HCT116 (cell line): ENCODE data around the gene RNF25. TPM values are rescaled to one million over a fixed set of nuclear protein-coding genes. Genes with fewer than 3 reads are reported as not detected.

Source experiments
- ATAC-seq: fragments of 200-7000 bp; cut with Tn5 transposase; 2 replicates; pipeline ENCODE4 v1.9.1; 2020; ENCODE audit warnings: mild to moderate bottlenecking, moderate library complexity
- BruUV-seq: library from RNA; stranded (reverse); fragments of 400-500 nt; replicated peaks from 2 replicates; lab custom pipeline; 2021; lab: Mats Ljungman, UMichigan
- CTCF ChIA-PET: fragments of 300-600 bp; sonication (Branson Sonifier 250); formaldehyde crosslinking; loops from one replicate; lab custom pipeline; 2021; ENCODE audit warnings: antibody characterized with exemption; lab: Charles Lee
- POLR2A ChIA-PET: fragments of 300-600, 350-600 bp; sonication (Branson Sonifier 250); formaldehyde crosslinking; loops from one replicate; lab custom pipeline; 2021; ENCODE audit warnings: antibody characterized with exemption; lab: Charles Lee
- RAD21 ChIA-PET, 2 experiments: fragments of 300-600 bp; sonication (Branson Sonifier 250); formaldehyde crosslinking; loops; one replicate each; lab custom pipeline; 2023; ENCODE audit warnings: low total read pairs in 2 of 2; ENCODE audit not compliant: uncharacterized antibody in 2 of 2, unreplicated experiment in 2 of 2, low non-redundant PET in 1 of 2; lab: Charles Lee
- DNase-seq: peaks from one replicate; pipeline ENCODE4 v3.0.0-alpha.2; 2010; ENCODE audit warnings: low read depth, low spot score
- H2AFZ ChIP-seq: fragments of 200-600 bp; shearing (Covaris generic), sonication (generic); 2 replicates; pipeline ENCODE4 v1.6.1; 2017; ENCODE audit warnings: low read depth, mixed run types, mixed read lengths, antibody characterized with exemption, low read length; ENCODE audit not compliant: poor library complexity, severe bottlenecking
- H3K27ac ChIP-seq: 2 replicates; pipeline ENCODE4 v1.5.1; 2012; ENCODE audit warnings: low read depth, low read length
- H3K27me3 ChIP-seq: fragments of 200-600 bp; sonication (generic); 2 replicates; pipeline ENCODE4 v1.6.1; 2016; ENCODE audit warnings: mixed run types, low read length, mixed read lengths; ENCODE audit not compliant: insufficient read depth
- H3K36me3 ChIP-seq, 2 experiments: fragments of 200-500 bp in 1 of 2; fragments of 200-600 bp in 1 of 2; sonication (Bioruptor generic) in 1 of 2; sonication (generic) in 1 of 2; 2 replicates each; pipeline versions ENCODE4 v1.5.1 to v1.6.1; 2014 to 2016; ENCODE audit warnings: low read length in 2 of 2, inconsistent platforms in 1 of 2, mixed read lengths in 1 of 2, mixed run types in 1 of 2; ENCODE audit not compliant: insufficient read depth in 2 of 2, control insufficient read depth in 1 of 2
- H3K4me1 ChIP-seq, 2 experiments: fragments of 200-600 bp in 1 of 2; sonication (generic) in 1 of 2; 2 replicates each; pipeline versions ENCODE4 v1.5.1 to v1.6.1; 2012 to 2017; ENCODE audit warnings: low read length in 2 of 2, inconsistent platforms in 1 of 2, mild to moderate bottlenecking in 1 of 2, mixed read lengths in 1 of 2, mixed run types in 1 of 2, moderate library complexity in 1 of 2; ENCODE audit not compliant: insufficient read depth in 2 of 2, control insufficient read depth in 1 of 2
- H3K4me2 ChIP-seq: fragments of 200-600 bp; sonication (generic); 2 replicates; pipeline ENCODE4 v1.6.1; 2017; ENCODE audit warnings: mixed run types, low read length, mixed read lengths
- H3K4me3 ChIP-seq, 2 experiments: fragments of 200-600 bp in 1 of 2; sonication (generic) in 1 of 2; replicated peaks in 1 of 2; 2 replicates each; pipeline ENCODE4 v1.5.1; 2011 to 2016; ENCODE audit warnings: low read length in 2 of 2, control low read depth in 1 of 2, low read depth in 1 of 2, mild to moderate bottlenecking in 1 of 2, mixed read lengths in 1 of 2, mixed run types in 1 of 2
- H3K79me2 ChIP-seq: fragments of 200-600 bp; sonication (generic); 2 replicates; pipeline ENCODE4 v1.6.1; 2017; ENCODE audit warnings: mild to moderate bottlenecking, mixed run types, low read length, moderate library complexity, mixed read lengths; ENCODE audit not compliant: insufficient read depth
- H3K9ac ChIP-seq: fragments of 200-600 bp; sonication (generic); 2 replicates; pipeline ENCODE4 v1.6.1; 2016; ENCODE audit warnings: low read length, mixed read lengths
- H3K9me2 ChIP-seq: fragments of 200-600 bp; sonication (generic), shearing (Covaris generic); 2 replicates; pipeline ENCODE4 v1.6.1; 2017; ENCODE audit warnings: mixed run types, mild to moderate bottlenecking, moderate library complexity; ENCODE audit not compliant: insufficient read depth
- H3K9me3 ChIP-seq, 2 experiments: fragments of 200-500 bp in 1 of 2; fragments of 200-600 bp in 1 of 2; sonication (Bioruptor generic) in 1 of 2; sonication (generic) in 1 of 2; 2 replicates each; pipeline ENCODE4 v1.6.1; 2014 to 2017; ENCODE audit warnings: low read length in 2 of 2, mixed read lengths in 2 of 2, inconsistent platforms in 1 of 2, low read depth in 1 of 2, mild to moderate bottlenecking in 1 of 2, mixed run types in 1 of 2, moderate library complexity in 1 of 2; ENCODE audit not compliant: control insufficient read depth in 1 of 2, insufficient read depth in 1 of 2
- H4K20me1 ChIP-seq: fragments of 200-600 bp; sonication (generic), shearing (Covaris generic); 2 replicates; pipeline ENCODE4 v1.6.1; 2017; ENCODE audit warnings: mixed run types, mild to moderate bottlenecking, moderate library complexity; ENCODE audit not compliant: insufficient read depth
- ATF3 ChIP-seq: IDR thresholded peaks from 2 replicates; pipeline ENCODE4 v1.6.1; 2012
- CBX3 ChIP-seq: IDR thresholded peaks from 2 replicates; pipeline ENCODE4 v1.6.1; 2012; ENCODE audit warnings: low read depth
- CTCF ChIP-seq, 3 experiments: fragments of 200-600 bp in 1 of 3; sonication (generic) in 1 of 3; IDR thresholded peaks in 2 of 3; conservative IDR thresholded peaks in 1 of 3; 2 replicates each; pipeline ENCODE4 v1.5.1; 2012 to 2017; ENCODE audit warnings: low read depth in 2 of 3, low read length in 2 of 3, antibody characterized with exemption in 1 of 3, borderline replicate concordance in 1 of 3, control low read depth in 1 of 3, mild to moderate bottlenecking in 1 of 3, mixed read lengths in 1 of 3, mixed run types in 1 of 3, moderate library complexity in 1 of 3; ENCODE audit not compliant: insufficient read depth in 1 of 3
- EGR1 ChIP-seq: IDR thresholded peaks from 2 replicates; pipeline ENCODE4 v1.6.1; 2012; ENCODE audit warnings: low read depth
- EZH2 ChIP-seq: fragments of 200-600 bp; sonication (generic); IDR thresholded peaks from 2 replicates; pipeline ENCODE4 v1.6.1; 2017; ENCODE audit warnings: antibody characterized with exemption, mixed run types
- EZH2phosphoT487 ChIP-seq: fragments of 200-600 bp; IDR thresholded peaks from 2 replicates; pipeline ENCODE4 v1.6.1; 2018; ENCODE audit warnings: antibody characterized with exemption, borderline replicate concordance
- FOSL1 ChIP-seq: IDR thresholded peaks from 2 replicates; pipeline ENCODE4 v1.6.1; 2012; ENCODE audit warnings: low read depth
- JUND ChIP-seq: IDR thresholded peaks from 2 replicates; pipeline ENCODE4 v1.6.1; 2012
- POLR2A ChIP-seq: IDR thresholded peaks from 2 replicates; pipeline ENCODE4 v1.7.0; 2011; ENCODE audit warnings: borderline replicate concordance; ENCODE audit not compliant: insufficient read depth, insufficient read length; ENCODE audit errors: extremely low read depth
- POLR2AphosphoS5 ChIP-seq: IDR thresholded peaks from 2 replicates; pipeline ENCODE4 v1.6.1; 2011; ENCODE audit warnings: mild to moderate bottlenecking, low read depth, low read length, moderate library complexity
- RAD21 ChIP-seq: IDR thresholded peaks from 2 replicates; pipeline ENCODE4 v1.6.1; 2012; ENCODE audit warnings: low read depth, mild to moderate bottlenecking
- REST ChIP-seq: IDR thresholded peaks from 2 replicates; pipeline ENCODE4 v1.6.1; 2012; ENCODE audit warnings: low read depth
- SP1 ChIP-seq: IDR thresholded peaks from 2 replicates; pipeline ENCODE4 v1.6.1; 2012; ENCODE audit warnings: low read depth
- SRF ChIP-seq: IDR thresholded peaks from 2 replicates; pipeline ENCODE4 v1.6.1; 2012; ENCODE audit warnings: low read depth
- TCF7L2 ChIP-seq: IDR thresholded peaks from 2 replicates; pipeline ENCODE4 v1.7.0; 2011; ENCODE audit warnings: borderline replicate concordance, inconsistent platforms; ENCODE audit not compliant: insufficient read depth, insufficient read length; ENCODE audit errors: extremely low read depth
- YY1 ChIP-seq: IDR thresholded peaks from 2 replicates; pipeline ENCODE4 v1.6.1; 2011; ENCODE audit warnings: low read length, low read depth, moderate library complexity, mild to moderate bottlenecking; ENCODE audit not compliant: insufficient replicate concordance; ENCODE audit errors: extremely low read depth
- ZBTB33 ChIP-seq: IDR thresholded peaks from 2 replicates; pipeline ENCODE4 v1.6.1; 2011; ENCODE audit warnings: mild to moderate bottlenecking, low read length, moderate library complexity; ENCODE audit not compliant: insufficient replicate concordance; ENCODE audit errors: extremely low read depth
- ZFX ChIP-seq: fragments of 450-650 bp; IDR thresholded peaks from 2 replicates; pipeline ENCODE4 v1.6.1; 2017
- ZNF274 ChIP-seq: fragments of 200-500 bp; sonication (Bioruptor generic); IDR thresholded peaks from 2 replicates; pipeline ENCODE4 v1.6.1; 2014; ENCODE audit warnings: mild to moderate bottlenecking, low read depth, low read length, inconsistent platforms
- intact Hi-C: fragments of 100-400 bp; cut with micrococcal nuclease; formaldehyde crosslinking; loops from 2 replicates; pipeline ENCODE4 v1.10.0; 2022
- total RNA-seq: library from RNA; stranded (reverse); gene quantifications from one replicate; pipeline ENCODE4 v1.2.1, GENCODE V29; 2021; ENCODE audit not compliant: unreplicated experiment
- TF ChIP-seq, protein P1 (sequence below): IDR thresholded peaks from 2 replicates; pipeline ENCODE4 v1.6.1; 2012

RNF25 gene
- total RNA-seq, 1 experiment from 2014 or later = 23.4 TPM

- POLR2A ChIA-PET = no interaction called here
- no peaks in the 10 kb centered on the region for H3K27me3 ChIP-seq
- CTCF ChIA-PET = no interaction called here
- RAD21 ChIA-PET = no interaction called here
- no peaks in the 10 kb centered on the region for H3K9me3 ChIP-seq
- peaks cover under 1 to 4% of the 10 kb centered on the region in 2 experiments; a peak in 1 of 4 replicates for H3K36me3 ChIP-seq
- H3K4me2 ChIP-seq = no peak overlapping the region
- peaks cover 6 to 22% of the 10 kb centered on the region in 2 experiments; a peak in 3 of 4 replicates for H3K4me1 ChIP-seq
- BruUV-seq = TSS peak; percentile 8
- no peak overlapping the region for H3K9ac ChIP-seq
- no peak for ATAC-seq
- no peak overlapping the region for H3K27ac ChIP-seq
- no peak overlapping the region for H3K4me3 ChIP-seq
- DNase-seq = no peak
- intact Hi-C loops = no loop called here
- H2AFZ ChIP-seq = no peak overlapping the region
- H3K9me2 ChIP-seq = no peaks in the 10 kb centered on the region
- H3K79me2 ChIP-seq = peaks cover 77% of the 10 kb centered on the region
- TF ChIP-seq RAD21 (no peak), CBX3 (no peak), EZH2phosphoT487 (no peak), JUND (no peak), REST (no peak), EZH2 (no peak), ATF3 (no peak), ZNF274 (no peak), SRF (no peak), POLR2A (no peak), CTCF (IDR thresholded peaks at IDR 0.05 in 2 of 3, conservative IDR thresholded peaks at IDR 0.05 in 1 of 3; ENCODE audit: borderline replicate concordance in 1 of 3, insufficient read depth in 1 of 3, low read depth in 2 of 3, low read length in 2 of 3) (no peak), YY1 (no peak), SP1 (no peak), ZBTB33 (no peak), FOSL1 (no peak), TCF7L2 (no peak), EGR1 (no peak), ZFX (no peak), POLR2AphosphoS5 (no peak)
- TF ChIP-seq, protein P1, sequence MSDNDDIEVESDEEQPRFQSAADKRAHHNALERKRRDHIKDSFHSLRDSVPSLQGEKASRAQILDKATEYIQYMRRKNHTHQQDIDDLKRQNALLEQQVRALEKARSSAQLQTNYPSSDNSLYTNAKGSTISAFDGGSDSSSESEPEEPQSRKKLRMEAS = no peak
- peaks cover 10% of the 10 kb centered on the region; the same call in 1 of the 2 replicates for H4K20me1 ChIP-seq
These were observed 42.1 kb upstream of the RNF25 start for GRCh38 chr2:218713922-218714321.
